ENCODE measurements around the gene PHAF1.
"Not testable (repeated sequence)": the region's sequence is repeated elsewhere in the genome, so short reads cannot be mapped to it uniquely, and the experiment has no call there.

Gene PHAF1

DNA sequence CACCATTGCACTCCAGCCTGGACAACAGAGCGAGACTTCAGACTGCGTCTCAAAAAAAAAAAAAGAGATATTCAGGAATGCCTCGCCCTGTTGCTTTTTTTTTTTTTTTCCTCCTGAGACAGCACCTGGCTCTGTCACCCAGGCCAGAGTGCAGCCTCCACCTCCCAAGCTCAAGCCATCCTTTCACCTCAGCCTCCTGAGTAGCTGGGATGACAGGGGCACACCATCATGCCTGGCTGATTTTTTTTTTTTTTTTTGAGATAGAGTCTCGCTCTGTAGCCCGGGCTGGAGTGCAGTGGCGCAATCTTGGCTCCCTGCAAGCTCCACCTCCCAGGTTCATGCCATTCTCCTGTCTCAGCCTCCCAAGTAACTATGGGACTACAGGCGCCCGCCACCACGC is 8.0 kb downstream of the PHAF1 start:
- H3K27ac ChIP-seq (ENCODE audit: low read length) = no peak overlapping the region
- H3K36me3 ChIP-seq (ENCODE audit: control insufficient read depth in 2 of 2, insufficient read depth in 2 of 2, low read length in 2 of 2) = peaks cover 15% of the 10 kb centered on the region in 2 donors
- no peaks in the 10 kb centered on the region for H3K9me3 ChIP-seq (ENCODE audit: control insufficient read depth in 2 of 2, low read length in 2 of 2)
- no peak overlapping the region for H3K9ac ChIP-seq (ENCODE audit: low read length in 2 of 2)
- no peak overlapping the region for H3K4me3 ChIP-seq (ENCODE audit: low read length in 2 of 2)
- H3K4me1 ChIP-seq (ENCODE audit: control insufficient read depth, insufficient read depth, low read length) = no peaks in the 10 kb centered on the region
- no peaks in the 10 kb centered on the region for H3K27me3 ChIP-seq (ENCODE audit: control insufficient read depth in 1 of 2, insufficient read depth in 2 of 2, low read length in 2 of 2)

DNA sequence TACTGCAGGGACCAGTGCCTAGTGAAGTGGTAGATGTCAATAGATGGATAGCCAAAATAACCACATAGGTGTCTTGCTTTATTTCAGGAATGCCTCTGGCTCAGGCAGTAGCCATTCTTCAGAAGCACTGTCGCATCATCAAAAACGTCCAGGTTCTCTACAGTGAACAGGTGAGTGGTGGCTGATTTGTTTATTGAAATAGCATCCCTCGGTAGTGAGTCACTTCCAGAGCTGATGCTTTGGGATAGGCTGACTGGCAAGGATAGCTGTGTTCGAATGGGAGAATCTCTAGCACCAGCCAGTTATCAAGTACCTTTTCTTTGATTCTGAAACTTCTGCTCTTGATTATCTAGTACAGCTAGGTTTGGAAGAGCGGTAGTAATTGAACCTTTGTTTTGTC is 10.3 kb downstream of the PHAF1 start:
- H3K4me3 ChIP-seq (ENCODE audit: low read length in 2 of 2) = no peak overlapping the region
- H3K9ac ChIP-seq (ENCODE audit: low read length in 2 of 2) = no peak overlapping the region
- no peaks in the 10 kb centered on the region for H3K4me1 ChIP-seq (ENCODE audit: control insufficient read depth, insufficient read depth, low read length)
- no peaks in the 10 kb centered on the region for H3K27me3 ChIP-seq (ENCODE audit: control insufficient read depth in 1 of 2, insufficient read depth in 2 of 2, low read length in 2 of 2)
- H3K36me3 ChIP-seq (ENCODE audit: control insufficient read depth in 2 of 2, insufficient read depth in 2 of 2, low read length in 2 of 2) = peaks cover 23% of the 10 kb centered on the region in 2 donors
- no peak overlapping the region for H3K27ac ChIP-seq (ENCODE audit: low read length)
- no peaks in the 10 kb centered on the region for H3K9me3 ChIP-seq (ENCODE audit: control insufficient read depth in 2 of 2, low read length in 2 of 2)

DNA sequence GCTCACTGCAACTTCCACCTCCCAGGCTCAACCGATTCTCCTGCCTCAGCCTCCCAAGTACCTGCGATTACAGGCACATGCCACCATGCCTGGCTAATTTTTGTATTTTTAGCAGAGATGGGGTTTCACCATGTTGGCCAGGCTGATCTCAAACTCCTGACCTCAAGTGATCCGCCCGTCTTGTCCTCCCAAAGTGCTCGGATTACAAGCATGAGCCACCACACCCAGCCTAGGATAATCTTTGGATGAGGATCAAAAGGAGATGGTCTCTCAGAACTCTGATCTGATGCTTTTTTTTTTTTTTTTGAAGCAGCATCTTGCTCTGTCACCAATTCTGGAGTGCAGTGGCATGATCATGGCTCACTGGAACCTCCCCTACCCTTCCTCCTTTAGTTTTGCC is 13.1 kb downstream of the PHAF1 start:
- H3K9ac ChIP-seq (ENCODE audit: low read length in 2 of 2); H3K27me3 ChIP-seq (ENCODE audit: control insufficient read depth in 1 of 2, insufficient read depth in 2 of 2, low read length in 2 of 2); H3K9me3 ChIP-seq (ENCODE audit: control insufficient read depth in 2 of 2, low read length in 2 of 2); H3K4me1 ChIP-seq (ENCODE audit: control insufficient read depth, insufficient read depth, low read length); H3K27ac ChIP-seq (ENCODE audit: low read length); H3K4me3 ChIP-seq (ENCODE audit: low read length in 2 of 2): not testable (repeated sequence)
- H3K36me3 ChIP-seq (ENCODE audit: control insufficient read depth in 2 of 2, insufficient read depth in 2 of 2, low read length in 2 of 2) = peaks cover 23 to 30% of the 10 kb centered on the region in 2 donors

DNA sequence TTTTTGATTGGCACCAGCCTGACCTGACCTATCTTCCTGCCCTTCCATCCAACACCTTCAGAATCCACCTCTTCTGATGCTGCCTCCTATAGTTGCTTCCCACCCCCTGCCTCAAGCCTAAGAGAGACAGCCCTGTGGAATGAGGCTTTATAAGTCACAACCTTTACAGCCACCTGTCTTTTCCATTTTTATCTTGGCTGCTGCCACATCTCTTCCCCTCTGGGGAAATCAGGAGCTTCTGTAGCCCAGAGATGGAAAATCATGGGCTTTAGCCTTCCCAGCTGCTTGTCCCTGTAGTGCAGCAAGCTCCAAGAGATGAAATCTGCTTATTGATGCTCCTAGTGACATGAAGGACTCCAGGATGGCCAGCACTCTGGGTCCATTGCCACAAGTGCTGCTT is 18.7 kb downstream of the PHAF1 start:
- Histone ChIP-seq H3K27ac (ENCODE audit: low read length) (no peak overlapping the region), H3K4me1 (ENCODE audit: control insufficient read depth, insufficient read depth, low read length) (no peaks in the 10 kb centered on the region), H3K4me3 (ENCODE audit: low read length in 2 of 2) (no peak overlapping the region), H3K27me3 (ENCODE audit: control insufficient read depth in 1 of 2, insufficient read depth in 2 of 2, low read length in 2 of 2) (no peaks in the 10 kb centered on the region), H3K9ac (ENCODE audit: low read length in 2 of 2) (no peak overlapping the region), H3K36me3 (ENCODE audit: control insufficient read depth in 2 of 2, insufficient read depth in 2 of 2, low read length in 2 of 2) (peaks cover 18 to 44% of the 10 kb centered on the region in 2 donors), H3K9me3 (ENCODE audit: control insufficient read depth in 2 of 2, low read length in 2 of 2) (no peaks in the 10 kb centered on the region)

GRCh38 chr16:67128887-67129286 is 19.1 kb downstream of the PHAF1 start:
- Histone ChIP-seq H3K9ac (ENCODE audit: low read length in 2 of 2) (no peak overlapping the region), H3K27ac (ENCODE audit: low read length) (no peak overlapping the region), H3K4me3 (ENCODE audit: low read length in 2 of 2) (no peak overlapping the region), H3K36me3 (ENCODE audit: control insufficient read depth in 2 of 2, insufficient read depth in 2 of 2, low read length in 2 of 2) (peaks cover 19 to 42% of the 10 kb centered on the region in 2 donors), H3K27me3 (ENCODE audit: control insufficient read depth in 1 of 2, insufficient read depth in 2 of 2, low read length in 2 of 2) (no peaks in the 10 kb centered on the region), H3K4me1 (ENCODE audit: control insufficient read depth, insufficient read depth, low read length) (no peaks in the 10 kb centered on the region), H3K9me3 (ENCODE audit: control insufficient read depth in 2 of 2, low read length in 2 of 2) (no peaks in the 10 kb centered on the region)

DNA sequence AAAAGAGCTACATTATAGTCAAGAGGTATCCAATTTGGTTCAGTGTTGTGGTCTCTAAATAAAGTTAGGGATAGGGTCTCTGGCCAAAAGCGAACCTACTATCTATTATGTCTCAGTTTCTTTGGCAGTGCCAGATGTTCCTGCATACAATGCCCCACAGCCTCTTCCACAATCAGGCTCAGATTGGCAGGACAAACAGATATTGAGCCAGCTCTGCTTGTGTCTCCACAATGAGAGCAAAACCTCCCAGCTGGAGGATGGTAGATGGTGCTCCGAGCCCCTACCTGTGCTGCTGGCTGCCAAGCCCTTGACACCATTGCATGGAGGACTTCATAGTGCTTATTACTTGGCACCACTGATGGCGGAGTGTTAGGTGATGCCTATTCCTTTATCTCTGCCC is 19.7 kb downstream of the PHAF1 start:
- Histone ChIP-seq H3K27ac (ENCODE audit: low read length) (no peak overlapping the region), H3K4me3 (ENCODE audit: low read length in 2 of 2) (no peak overlapping the region), H3K27me3 (ENCODE audit: control insufficient read depth in 1 of 2, insufficient read depth in 2 of 2, low read length in 2 of 2) (no peaks in the 10 kb centered on the region), H3K36me3 (ENCODE audit: control insufficient read depth in 2 of 2, insufficient read depth in 2 of 2, low read length in 2 of 2) (peaks cover 20 to 43% of the 10 kb centered on the region in 2 donors), H3K9ac (ENCODE audit: low read length in 2 of 2) (no peak overlapping the region), H3K4me1 (ENCODE audit: control insufficient read depth, insufficient read depth, low read length) (no peaks in the 10 kb centered on the region), H3K9me3 (ENCODE audit: control insufficient read depth in 2 of 2, low read length in 2 of 2) (no peaks in the 10 kb centered on the region)

DNA sequence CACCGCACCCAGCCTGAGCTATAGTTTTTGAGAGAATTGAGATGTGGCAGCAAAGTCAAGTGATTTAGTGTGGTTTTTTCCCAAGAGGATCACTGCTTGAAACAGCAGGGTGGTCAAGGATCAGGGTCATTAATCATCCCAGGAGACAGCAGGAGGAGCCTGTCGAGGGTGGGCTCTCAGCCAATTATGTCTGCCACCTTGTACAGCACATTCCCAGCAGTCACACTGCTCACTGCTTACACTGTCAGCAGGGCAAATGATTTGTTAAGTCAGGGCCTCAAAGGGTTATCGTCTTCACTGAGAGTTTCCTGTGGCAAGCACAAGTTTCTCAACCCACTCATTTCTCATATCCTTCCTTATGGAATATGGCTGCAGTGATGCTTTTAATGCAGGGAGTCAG is 27.9 kb downstream of the PHAF1 start:
- Histone ChIP-seq H3K27me3 (ENCODE audit: control insufficient read depth in 1 of 2, insufficient read depth in 2 of 2, low read length in 2 of 2) (no peaks in the 10 kb centered on the region), H3K9me3 (ENCODE audit: control insufficient read depth in 2 of 2, low read length in 2 of 2) (no peaks in the 10 kb centered on the region), H3K9ac (ENCODE audit: low read length in 2 of 2) (no peak overlapping the region), H3K4me1 (ENCODE audit: control insufficient read depth, insufficient read depth, low read length) (no peaks in the 10 kb centered on the region), H3K36me3 (ENCODE audit: control insufficient read depth in 2 of 2, insufficient read depth in 2 of 2, low read length in 2 of 2) (peaks cover 58 to 71% of the 10 kb centered on the region in 2 donors), H3K27ac (ENCODE audit: low read length) (no peak overlapping the region), H3K4me3 (ENCODE audit: low read length in 2 of 2) (no peak overlapping the region)

DNA sequence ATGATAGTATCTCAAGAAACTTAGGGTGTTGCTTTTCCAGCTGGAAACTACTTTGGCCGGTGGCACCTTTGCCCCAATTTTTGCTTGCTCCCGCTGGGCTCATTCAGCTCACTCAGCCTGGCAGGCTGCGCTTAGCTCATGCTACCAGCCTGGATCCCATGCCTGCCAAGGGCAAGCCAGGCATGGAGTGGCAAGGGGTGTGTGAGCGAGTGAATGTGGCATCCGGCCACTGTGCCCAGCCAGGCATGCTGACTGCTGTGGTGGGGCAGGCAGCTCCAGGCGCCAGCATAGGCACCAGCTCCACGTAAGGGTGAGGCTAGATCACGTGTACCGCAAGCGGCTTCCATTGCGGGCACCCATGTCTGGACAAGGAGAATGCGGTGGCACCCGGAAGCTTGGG is 31.6 kb downstream of the PHAF1 start:
- H3K4me1 ChIP-seq (ENCODE audit: control insufficient read depth, insufficient read depth, low read length) = no peaks in the 10 kb centered on the region
- no peaks in the 10 kb centered on the region for H3K27me3 ChIP-seq (ENCODE audit: control insufficient read depth in 1 of 2, insufficient read depth in 2 of 2, low read length in 2 of 2)
- H3K36me3 ChIP-seq (ENCODE audit: control insufficient read depth in 2 of 2, insufficient read depth in 2 of 2, low read length in 2 of 2) = peaks cover 56 to 77% of the 10 kb centered on the region in 2 donors
- H3K27ac ChIP-seq (ENCODE audit: low read length) = no peak overlapping the region
- no peak overlapping the region for H3K9ac ChIP-seq (ENCODE audit: low read length in 2 of 2)
- H3K9me3 ChIP-seq (ENCODE audit: control insufficient read depth in 2 of 2, low read length in 2 of 2) = no peaks in the 10 kb centered on the region
- H3K4me3 ChIP-seq (ENCODE audit: low read length in 2 of 2) = no peak overlapping the region

DNA sequence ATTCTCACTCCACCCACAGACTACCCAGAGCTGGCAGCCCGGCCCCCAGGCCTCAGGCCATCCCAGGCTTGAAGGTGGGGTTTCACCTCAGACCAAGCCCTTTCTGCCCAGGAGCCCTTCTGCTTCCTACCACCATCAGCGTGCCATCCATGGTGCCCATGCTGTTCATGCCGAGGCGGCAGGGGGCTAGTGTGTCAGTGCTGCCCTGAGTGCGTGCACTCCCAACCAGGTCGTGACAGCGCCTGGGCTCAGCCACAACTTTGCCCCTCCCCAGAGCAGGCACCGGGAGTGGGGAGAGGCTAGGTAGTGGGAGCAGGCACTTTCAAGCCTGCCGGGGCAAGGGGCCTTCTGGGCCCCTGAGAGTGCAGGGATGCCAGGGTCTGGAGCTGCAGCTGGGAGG is 32.6 kb downstream of the PHAF1 start:
- Histone ChIP-seq H3K9ac (ENCODE audit: low read length in 2 of 2) (no peak overlapping the region), H3K4me3 (ENCODE audit: low read length in 2 of 2) (no peak overlapping the region), H3K27me3 (ENCODE audit: control insufficient read depth in 1 of 2, insufficient read depth in 2 of 2, low read length in 2 of 2) (no peaks in the 10 kb centered on the region), H3K9me3 (ENCODE audit: control insufficient read depth in 2 of 2, low read length in 2 of 2) (no peaks in the 10 kb centered on the region), H3K27ac (ENCODE audit: low read length) (no peak overlapping the region), H3K4me1 (ENCODE audit: control insufficient read depth, insufficient read depth, low read length) (no peaks in the 10 kb centered on the region), H3K36me3 (ENCODE audit: control insufficient read depth in 2 of 2, insufficient read depth in 2 of 2, low read length in 2 of 2) (peaks cover 54 to 85% of the 10 kb centered on the region in 2 donors)

GRCh38 chr16:67144943-67145342 is 35.2 kb downstream of the PHAF1 start:
- Histone ChIP-seq H3K4me3 (ENCODE audit: low read length in 2 of 2) (no peak overlapping the region), H3K27ac (ENCODE audit: low read length) (no peak overlapping the region), H3K36me3 (ENCODE audit: control insufficient read depth in 2 of 2, insufficient read depth in 2 of 2, low read length in 2 of 2) (peaks cover 47 to 77% of the 10 kb centered on the region in 2 donors), H3K9me3 (ENCODE audit: control insufficient read depth in 2 of 2, low read length in 2 of 2) (no peaks in the 10 kb centered on the region), H3K27me3 (ENCODE audit: control insufficient read depth in 1 of 2, insufficient read depth in 2 of 2, low read length in 2 of 2) (no peaks in the 10 kb centered on the region), H3K4me1 (ENCODE audit: control insufficient read depth, insufficient read depth, low read length) (no peaks in the 10 kb centered on the region), H3K9ac (ENCODE audit: low read length in 2 of 2) (no peak overlapping the region)

DNA sequence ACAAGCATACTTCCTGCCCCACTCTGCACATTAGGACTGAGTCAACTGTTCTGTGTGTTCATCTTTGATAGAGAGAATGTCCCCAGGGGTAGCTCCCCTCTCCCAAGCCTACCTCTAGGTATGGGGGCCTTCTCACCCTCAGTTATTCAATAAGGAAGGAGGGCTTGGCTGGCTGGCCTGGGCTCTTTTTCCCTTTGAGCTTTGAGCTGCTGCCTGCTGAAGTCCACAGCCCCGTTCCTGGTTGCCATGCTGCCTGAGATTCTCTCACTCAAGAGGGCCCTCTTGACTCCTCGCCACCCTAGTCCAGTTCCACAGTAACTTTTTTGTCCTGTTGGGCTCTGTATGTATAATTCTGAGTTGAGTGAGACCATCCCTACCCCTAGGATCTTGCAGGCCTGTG is 36.0 kb downstream of the PHAF1 start:
- no peaks in the 10 kb centered on the region for H3K9me3 ChIP-seq (ENCODE audit: control insufficient read depth in 2 of 2, low read length in 2 of 2)
- no peaks in the 10 kb centered on the region for H3K27me3 ChIP-seq (ENCODE audit: control insufficient read depth in 1 of 2, insufficient read depth in 2 of 2, low read length in 2 of 2)
- H3K4me1 ChIP-seq (ENCODE audit: control insufficient read depth, insufficient read depth, low read length) = peaks cover 1% of the 10 kb centered on the region
- no peak overlapping the region for H3K4me3 ChIP-seq (ENCODE audit: low read length in 2 of 2)
- H3K9ac ChIP-seq (ENCODE audit: low read length in 2 of 2) = no peak overlapping the region
- H3K36me3 ChIP-seq (ENCODE audit: control insufficient read depth in 2 of 2, insufficient read depth in 2 of 2, low read length in 2 of 2) = peaks cover 40 to 69% of the 10 kb centered on the region in 2 donors
- no peak overlapping the region for H3K27ac ChIP-seq (ENCODE audit: low read length)
